GM12875 (cell line): Measurements from ENCODE around the gene CSNK2B.

Experiments
- H3K4me3 ChIP-seq: one replicate; pipeline ENCODE4 v1.5.1; 2011; ENCODE audit warnings: low read depth, low read length, control low read depth
- CTCF ChIP-seq: IDR thresholded peaks from 2 replicates; pipeline ENCODE4 v1.5.1; 2011; ENCODE audit warnings: low read depth, mild to moderate bottlenecking, control low read depth, inconsistent platforms, low read length, moderate library complexity, borderline replicate concordance; ENCODE audit not compliant: insufficient read depth

Gene CSNK2B

GRCh38 chr6:31691564-31692108 lies 25.8 kb downstream of the CSNK2B start:
- no peak for TF ChIP-seq CTCF
- no peak overlapping the region for H3K4me3 ChIP-seq

- no peak for TF ChIP-seq CTCF
- H3K4me3 ChIP-seq: no peak overlapping the region
These were observed 26.5 kb downstream of the CSNK2B start for GRCh38 chr6:31692353-31692752.

- no peak for TF ChIP-seq CTCF
- H3K4me3 ChIP-seq: no peak overlapping the region
These were observed 27.0 kb downstream of the CSNK2B start for GRCh38 chr6:31692886-31693285.

- H3K4me3 ChIP-seq: no peak overlapping the region
- TF ChIP-seq CTCF: no peak
These were observed 27.7 kb downstream of the CSNK2B start for GRCh38 chr6:31693535-31693934.

GRCh38 chr6:31697555-31697954 lies 31.7 kb downstream of the CSNK2B start:
- H3K4me3 ChIP-seq: no peak overlapping the region
- no peak for TF ChIP-seq CTCF

GRCh38 chr6:31700740-31701401 lies 35.0 kb downstream of the CSNK2B start:
- TF ChIP-seq CTCF: no peak
- H3K4me3 ChIP-seq: no peak overlapping the region

- no peak for TF ChIP-seq CTCF
- peak overlapping the region; percentile 62 for H3K4me3 ChIP-seq
These were observed 36.0 kb downstream of the CSNK2B start for GRCh38 chr6:31701666-31702404.
